8988T (cell line): ENCODE results near the gene CENPF.

ENCODE experiments used
- DNase-seq: peaks from one replicate; pipeline ENCODE4 v3.0.0; 2011

Gene CENPF

GRCh38 chr1:214632091-214632490 is 29.1 kb downstream of the CENPF start:
- DNase-seq, result no peak

GRCh38 chr1:214633686-214634085 is 30.7 kb downstream of the CENPF start:
- no peak for DNase-seq

GRCh38 chr1:214634267-214634666 is 31.3 kb downstream of the CENPF start:
- DNase-seq, result no peak

GRCh38 chr1:214635086-214635485 is 32.1 kb downstream of the CENPF start:
- DNase-seq, result no peak

- DNase-seq, result no peak
Measured at GRCh38 chr1:214635506-214635905, 32.5 kb downstream of the CENPF start.

- DNase-seq, result no peak
Measured at GRCh38 chr1:214636436-214636835, 33.4 kb downstream of the CENPF start.

GRCh38 chr1:214637125-214637524 is 34.1 kb downstream of the CENPF start:
- DNase-seq, result no peak

- DNase-seq, result no peak
Measured at GRCh38 chr1:214637722-214638458, 34.9 kb downstream of the CENPF start.

GRCh38 chr1:214638459-214638807 is 35.4 kb downstream of the CENPF start:
- DNase-seq, result no peak

GRCh38 chr1:214638997-214639396 is 36.0 kb downstream of the CENPF start:
- DNase-seq, result no peak

GRCh38 chr1:214640431-214641213 is 37.6 kb downstream of the CENPF start:
- no peak for DNase-seq

- DNase-seq, result no peak
Measured at GRCh38 chr1:214641214-214641895, 38.4 kb downstream of the CENPF start.

- DNase-seq, result no peak
Measured at GRCh38 chr1:214643030-214643429, 40.0 kb downstream of the CENPF start.

GRCh38 chr1:214645712-214646111 is 42.7 kb downstream of the CENPF start:
- no peak for DNase-seq

- DNase-seq, result no peak
Measured at GRCh38 chr1:214648801-214649200, 45.8 kb downstream of the CENPF start.

- DNase-seq, result no peak
Measured at GRCh38 chr1:214649607-214650006, 46.6 kb downstream of the CENPF start.

GRCh38 chr1:214650664-214651063 is 47.7 kb downstream of the CENPF start:
- DNase-seq, result no peak

GRCh38 chr1:214657299-214657698 is 54.3 kb downstream of the CENPF start:
- no peak for DNase-seq

- DNase-seq, result no peak
Measured at GRCh38 chr1:214658175-214658574, 55.2 kb downstream of the CENPF start.

- DNase-seq, result no peak
Measured at GRCh38 chr1:214658785-214659184, 55.8 kb downstream of the CENPF start.

GRCh38 chr1:214660190-214660589 is 57.2 kb downstream of the CENPF start:
- DNase-seq, result no peak

GRCh38 chr1:214660900-214661299 is 57.9 kb downstream of the CENPF start:
- no peak for DNase-seq

GRCh38 chr1:214662223-214662785 is 59.3 kb downstream of the CENPF start:
- no peak for DNase-seq
